Activated CD8-positive, alpha-beta T cell treated with anti-CD3 and anti-CD28 coated beads, Interleukin-2, amount 10 ng/mL, durations not matched to agents 7 days and 5 days (primary cell): ENCODE measurements around the gene ZFYVE1. TPM values are rescaled to one million over a fixed set of nuclear protein-coding genes. Genes with fewer than 3 reads are reported as not detected.
A peak's percentile ranks its signal among the peaks of the same experiment; 100 is the strongest.
"Not testable (repeated sequence)": the region's sequence is repeated elsewhere in the genome, so short reads cannot be mapped to it uniquely, and the experiment has no call there.

Experiments used
- ATAC-seq: fragments of 150-1000 bp; cut with Tn5 transposase; one replicate; pipeline ENCODE4 v1.10.0; 2021; ENCODE audit warnings: moderate library complexity
- CTCF ChIA-PET: fragments of 350-600 bp; sonication (Branson Sonifier 250); formaldehyde crosslinking; loops from one replicate; lab custom pipeline; 2021; ENCODE audit warnings: antibody characterized with exemption; lab: Charles Lee
- POLR2A ChIA-PET: fragments of 350-600 bp; sonication (Branson Sonifier 250); formaldehyde crosslinking; loops from one replicate; lab custom pipeline; 2021; ENCODE audit warnings: antibody characterized with exemption; lab: Charles Lee
- DNase-seq: peaks from one replicate; pipeline ENCODE4 v3.0.0-alpha.2; 2020
- H3K27ac Mint-ChIP-seq: one replicate; pipeline ENCODE4 v1.8.0; 2021; ENCODE audit warnings: mild to moderate bottlenecking, mixed read lengths
- H3K27me3 Mint-ChIP-seq: one replicate; pipeline ENCODE4 v1.8.0; 2021; ENCODE audit warnings: low read depth, mixed read lengths
- H3K36me3 Mint-ChIP-seq: one replicate; pipeline ENCODE4 v1.8.0; 2021; ENCODE audit warnings: low read depth, mixed read lengths
- H3K4me1 Mint-ChIP-seq: one replicate; pipeline ENCODE4 v1.8.0; 2021; ENCODE audit warnings: low read depth, mixed read lengths
- H3K4me3 Mint-ChIP-seq: one replicate; pipeline ENCODE4 v1.8.0; 2021; ENCODE audit warnings: mild to moderate bottlenecking, mixed read lengths
- H3K9me3 Mint-ChIP-seq: one replicate; pipeline ENCODE4 v1.8.0; 2022; ENCODE audit warnings: mixed read lengths; ENCODE audit not compliant: insufficient read depth
- total RNA-seq, 2 experiments: library from RNA; stranded (reverse); gene quantifications; one replicate each; pipeline ENCODE4 v1.2.3, GENCODE V29; 2021

The ZFYVE1 gene
- total RNA-seq, 2 experiments from 2014 or later, result 10.5 to 12.7 TPM

- Mint-ChIP-seq H3K27ac (no peak overlapping the region), H3K4me1 (peaks cover 28% of the 10 kb centered on the region), H3K9me3 (no peaks in the 10 kb centered on the region), H3K27me3 (no peaks in the 10 kb centered on the region), H3K4me3 (no peak overlapping the region), H3K36me3 (peaks cover 9% of the 10 kb centered on the region)
- CTCF ChIA-PET, result interaction anchor here (1.2 to 1.7 kb wide), 3 partner anchors 30 to 444 kb away, joined by 3 read pairs; partner anchors contain the start of gene RBM25
- no peak for DNase-seq
- POLR2A ChIA-PET, result interaction anchor here (0.8 to 1.0 kb wide), 2 partner anchors 30 to 32 kb away, joined by 4 to 5 read pairs; partner anchors contain the start of gene RBM25
- no peak for ATAC-seq
These were observed 1.1 kb upstream of the ZFYVE1 start for GRCh38 chr14:73027984-73028383.

GRCh38 chr14:73027546-73027945, 640 bp upstream of the ZFYVE1 start:
- ATAC-seq, result no peak
- no peak for DNase-seq
- no peaks in the 10 kb centered on the region for H3K9me3 Mint-ChIP-seq
- H3K4me1 Mint-ChIP-seq, result peaks cover 31% of the 10 kb centered on the region
- ChIA-PET POLR2A (interaction anchor here (0.8 to 1.6 kb wide), 3 partner anchors 14 to 31 kb away, joined by 4 to 9 read pairs (median 9); partner anchors contain the start of gene RBM25), CTCF (interaction anchor here (0.6 to 1.7 kb wide), 4 partner anchors 31 to 444 kb away, joined by 3 read pairs; partner anchors contain the start of gene RBM25)
- H3K27ac Mint-ChIP-seq, result peak overlapping the region; percentile 91
- no peaks in the 10 kb centered on the region for H3K27me3 Mint-ChIP-seq
- peak overlapping the region; percentile 94 for H3K4me3 Mint-ChIP-seq
- peaks cover 11% of the 10 kb centered on the region for H3K36me3 Mint-ChIP-seq

- Mint-ChIP-seq H3K4me1 (peaks cover 38% of the 10 kb centered on the region), H3K27me3 (no peaks in the 10 kb centered on the region), H3K4me3 (peak overlapping the region; percentile 93), H3K27ac (peak overlapping the region; percentile 54), H3K9me3 (no peaks in the 10 kb centered on the region), H3K36me3 (peaks cover 20% of the 10 kb centered on the region)
- DNase-seq (peak; percentile 31), ATAC-seq (no peak)
- POLR2A ChIA-PET, result interaction anchor here (1.3 to 1.6 kb wide), 2 partner anchors 13 to 32 kb away, joined by 9 read pairs; partner anchors contain the start of gene RBM25
- CTCF ChIA-PET, result interaction anchor here (1.0 to 3.6 kb wide), 2 partner anchors 24 to 78 kb away, joined by 3 to 11 read pairs; no protein-coding TSS in a partner anchor
These were observed 562 bp downstream of the ZFYVE1 start for GRCh38 chr14:73026243-73026844.

GRCh38 chr14:73025544-73025943, 1.4 kb downstream of the ZFYVE1 start:
- CTCF ChIA-PET, result interaction anchor here (3.6 kb wide), 1 partner anchor 77 kb away, joined by 11 read pairs; no protein-coding TSS in a partner anchor
- Mint-ChIP-seq H3K36me3 (peaks cover 21% of the 10 kb centered on the region), H3K4me1 (peaks cover 38% of the 10 kb centered on the region), H3K9me3 (no peaks in the 10 kb centered on the region), H3K27me3 (no peaks in the 10 kb centered on the region), H3K4me3 (peak overlapping the region; percentile 93), H3K27ac (no peak overlapping the region)
- DNase-seq (no peak), ATAC-seq (no peak)
- POLR2A ChIA-PET, result no interaction called here

- Mint-ChIP-seq H3K27me3 (no peaks in the 10 kb centered on the region), H3K4me1 (peaks cover 28% of the 10 kb centered on the region), H3K27ac (no peak overlapping the region), H3K36me3 (peaks cover 40% of the 10 kb centered on the region), H3K4me3 (no peak overlapping the region), H3K9me3 (no peaks in the 10 kb centered on the region)
- DNase-seq (no peak), ATAC-seq (no peak)
- ChIA-PET POLR2A (no interaction called here), CTCF (no interaction called here)
These were observed 4.9 kb downstream of the ZFYVE1 start for GRCh38 chr14:73022051-73022450.

GRCh38 chr14:73016011-73016410, 10.9 kb downstream of the ZFYVE1 start:
- DNase-seq, H3K27me3 Mint-ChIP-seq, H3K9me3 Mint-ChIP-seq, POLR2A ChIA-PET, ATAC-seq, CTCF ChIA-PET, H3K4me3 Mint-ChIP-seq, H3K27ac Mint-ChIP-seq: not testable (repeated sequence)
- Mint-ChIP-seq H3K36me3 (peaks cover 45% of the 10 kb centered on the region), H3K4me1 (peaks cover 20% of the 10 kb centered on the region)

- H3K4me3 Mint-ChIP-seq, ATAC-seq, POLR2A ChIA-PET, H3K27ac Mint-ChIP-seq, H3K9me3 Mint-ChIP-seq, DNase-seq, CTCF ChIA-PET, H3K27me3 Mint-ChIP-seq: not testable (repeated sequence)
- peaks cover 45% of the 10 kb centered on the region for H3K36me3 Mint-ChIP-seq
- peaks cover 20% of the 10 kb centered on the region for H3K4me1 Mint-ChIP-seq
These were observed 11.4 kb downstream of the ZFYVE1 start for GRCh38 chr14:73015552-73015951.

GRCh38 chr14:73014105-73014504, 12.8 kb downstream of the ZFYVE1 start:
- Mint-ChIP-seq H3K4me1 (peaks cover 20% of the 10 kb centered on the region), H3K4me3 (no peak overlapping the region)
- CTCF ChIA-PET, result interaction anchor here (0.8 kb wide), 1 partner anchor 10 kb away, joined by 3 read pairs; no protein-coding TSS in a partner anchor

DNA sequence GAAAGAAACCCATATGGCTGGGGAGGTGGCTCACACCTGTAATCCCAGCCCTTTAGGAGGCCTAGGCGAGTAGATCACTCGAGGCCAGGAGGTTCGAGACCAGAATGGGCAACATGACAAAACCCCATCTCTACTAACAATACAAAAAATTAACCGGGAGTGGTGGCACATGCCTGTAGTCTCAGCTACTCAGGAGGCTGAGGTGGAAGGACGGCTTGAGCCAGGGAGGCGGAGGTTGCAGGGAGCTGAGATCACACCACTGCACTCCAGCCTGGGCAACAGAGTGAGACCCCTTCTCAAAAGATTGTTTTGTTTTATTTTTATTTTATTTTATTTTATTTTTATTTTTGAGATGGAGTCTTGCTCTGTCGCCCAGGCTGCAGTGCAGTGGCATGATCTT, 15.7 kb downstream of the ZFYVE1 start:
- Mint-ChIP-seq H3K4me1 (peaks cover 20% of the 10 kb centered on the region), H3K36me3 (peaks cover 32% of the 10 kb centered on the region)
- not testable (repeated sequence) for DNase-seq, H3K27me3 Mint-ChIP-seq, H3K4me3 Mint-ChIP-seq, ATAC-seq, H3K9me3 Mint-ChIP-seq, H3K27ac Mint-ChIP-seq
- ChIA-PET CTCF (interaction anchor here (0.8 kb wide), 1 partner anchor 10 kb away, joined by 3 read pairs; no protein-coding TSS in a partner anchor), POLR2A (interaction anchor here (0.6 kb wide), 1 partner anchor 20 kb away, joined by 3 read pairs; no protein-coding TSS in a partner anchor)

More at GRCh38 chr14:73014105-73014504, 12.8 kb downstream of the ZFYVE1 start:
- no peak for DNase-seq
- POLR2A ChIA-PET, result interaction anchor here (0.7 to 3.1 kb wide), 4 partner anchors 9 to 45 kb away, joined by 3 to 9 read pairs (median 4); partner anchors contain the start of genes RBM25 and ZFYVE1
- Mint-ChIP-seq H3K36me3 (peaks cover 42% of the 10 kb centered on the region), H3K9me3 (no peaks in the 10 kb centered on the region), H3K27ac (no peak overlapping the region), H3K27me3 (no peaks in the 10 kb centered on the region)
- ATAC-seq, result peak; percentile 58

- Mint-ChIP-seq H3K27me3 (no peaks in the 10 kb centered on the region), H3K36me3 (peaks cover 20% of the 10 kb centered on the region), H3K9me3 (no peaks in the 10 kb centered on the region), H3K4me3 (no peak overlapping the region), H3K4me1 (peaks cover 3% of the 10 kb centered on the region), H3K27ac (no peak overlapping the region)
- ChIA-PET POLR2A (interaction anchor here (0.8 kb wide), 1 partner anchor 50 kb away, joined by 3 read pairs; the partner anchor contains the start of gene RBM25), CTCF (no interaction called here)
- no peak for DNase-seq
- no peak for ATAC-seq
These were observed 18.4 kb downstream of the ZFYVE1 start for GRCh38 chr14:73008501-73008900.

DNA sequence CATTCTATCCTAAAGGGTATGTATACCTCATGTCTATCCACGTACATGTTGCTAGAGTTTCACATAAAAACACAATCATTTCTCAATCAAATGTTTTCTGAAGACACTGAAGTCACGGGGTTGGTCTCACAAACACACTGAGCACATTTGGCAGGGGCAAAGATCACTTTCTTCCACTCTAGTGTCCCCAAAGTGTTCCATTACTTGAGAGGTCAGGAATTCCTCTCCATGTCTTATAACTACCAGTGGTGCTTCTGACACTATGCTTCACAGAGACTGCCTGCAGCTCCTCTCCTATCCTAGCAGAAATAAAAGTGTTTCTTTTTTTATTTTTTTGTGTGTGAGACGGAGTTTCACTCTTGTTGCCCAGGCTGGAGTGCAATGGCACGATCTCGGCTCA, 19.1 kb downstream of the ZFYVE1 start:
- CTCF ChIA-PET, result no interaction called here
- DNase-seq (no peak), ATAC-seq (no peak)
- Mint-ChIP-seq H3K4me1 (peaks cover 2% of the 10 kb centered on the region), H3K27ac (no peak overlapping the region), H3K9me3 (no peaks in the 10 kb centered on the region), H3K4me3 (no peak overlapping the region), H3K27me3 (no peaks in the 10 kb centered on the region), H3K36me3 (peaks cover 16% of the 10 kb centered on the region)
- POLR2A ChIA-PET, result no interaction called here

GRCh38 chr14:73004641-73005040, 22.3 kb downstream of the ZFYVE1 start:
- H3K4me1 Mint-ChIP-seq, DNase-seq, H3K27me3 Mint-ChIP-seq, ATAC-seq, POLR2A ChIA-PET, H3K27ac Mint-ChIP-seq, H3K9me3 Mint-ChIP-seq, H3K4me3 Mint-ChIP-seq, CTCF ChIA-PET: not testable (repeated sequence)
- H3K36me3 Mint-ChIP-seq, result peaks cover 11% of the 10 kb centered on the region
